ENCODE measurements around the gene DNAJA3. TPM values are rescaled to one million over a fixed set of nuclear protein-coding genes. Genes with fewer than 3 reads are reported as not detected.

DNAJA3 gene
- total RNA-seq, 1 experiment from 2014 or later: 93.3 TPM

GRCh38 chr16:4435337-4436067 lies 9.8 kb downstream of the DNAJA3 start (continued):
- TF ChIP-seq CTCF (IDR thresholded peaks at IDR 0.05 in 2 of 3, conservative IDR thresholded peaks at IDR 0.05 in 1 of 3; ENCODE audit: borderline replicate concordance in 1 of 3, insufficient read depth in 1 of 3, low read depth in 2 of 3, low read length in 2 of 3): no peak
- no peak for TF ChIP-seq POLR2AphosphoS5 (IDR thresholded peaks at IDR 0.05; ENCODE audit: low read depth, low read length)
- TF ChIP-seq YY1 (IDR thresholded peaks at IDR 0.05; ENCODE audit: extremely low read depth, insufficient replicate concordance, low read depth, low read length): no peak
- no peak for TF ChIP-seq EZH2phosphoT487 (IDR thresholded peaks at IDR 0.05; ENCODE audit: borderline replicate concordance)
- no peak for TF ChIP-seq EZH2 (IDR thresholded peaks at IDR 0.05)
- TF ChIP-seq POLR2A (IDR thresholded peaks at IDR 0.05; ENCODE audit: borderline replicate concordance, extremely low read depth, insufficient read depth, insufficient read length): no peak
- no peak for TF ChIP-seq TCF7L2 (IDR thresholded peaks at IDR 0.05; ENCODE audit: borderline replicate concordance, extremely low read depth, insufficient read depth, insufficient read length)
- TF ChIP-seq SIN3A (IDR thresholded peaks at IDR 0.05; ENCODE audit: low read depth): no peak
- no peak for TF ChIP-seq FOSL1 (IDR thresholded peaks at IDR 0.05; ENCODE audit: low read depth)
- no peak for TF ChIP-seq ELF1 (IDR thresholded peaks at IDR 0.05; ENCODE audit: borderline replicate concordance, low read depth)

- BruUV-seq (replicated peaks): no TSS peak
Measured at GRCh38 chr16:4437366-4437765, 11.7 kb downstream of the DNAJA3 start.

More at GRCh38 chr16:4437366-4437765, 11.7 kb downstream of the DNAJA3 start:
- Histone ChIP-seq H3K27ac (ENCODE audit: low read depth, low read length) (no peak overlapping the region), H3K79me2 (ENCODE audit: insufficient read depth, low read length) (peaks cover 40% of the 10 kb centered on the region), H3K4me3 (replicated peaks in 1 of 2; ENCODE audit: low read depth in 1 of 2, low read length in 2 of 2) (no peak overlapping the region), H3K9ac (ENCODE audit: low read length) (no peak overlapping the region), H3K4me2 (ENCODE audit: low read length) (no peak overlapping the region), H3K27me3 (ENCODE audit: insufficient read depth, low read length) (no peaks in the 10 kb centered on the region), H3K36me3 (ENCODE audit: control insufficient read depth in 1 of 2, insufficient read depth in 2 of 2, low read length in 2 of 2) (peaks cover 38 to 60% of the 10 kb centered on the region in 2 experiments), H3K9me2 (ENCODE audit: insufficient read depth) (no peaks in the 10 kb centered on the region), H3K9me3 (ENCODE audit: control insufficient read depth in 1 of 2, insufficient read depth in 1 of 2, low read depth in 1 of 2, low read length in 2 of 2) (no peaks in the 10 kb centered on the region), H4K20me1 (ENCODE audit: insufficient read depth) (no peaks in the 10 kb centered on the region), H2AFZ (ENCODE audit: low read depth, low read length, poor library complexity, severe bottlenecking) (no peak overlapping the region), H3K4me1 (ENCODE audit: control insufficient read depth in 1 of 2, insufficient read depth in 2 of 2, low read length in 2 of 2) (no peaks in the 10 kb centered on the region)
- ChIA-PET RAD21 (ENCODE audit: low non-redundant PET in 1 of 2, low total read pairs in 2 of 2, uncharacterized antibody in 2 of 2, unreplicated experiment in 2 of 2) (no interaction called here), CTCF (no interaction called here), POLR2A (interaction anchor here (0.9 kb wide), 1 partner anchor 21 kb away, joined by 3 read pairs; no protein-coding TSS in a partner anchor)
- no peak for ATAC-seq
- intact Hi-C loops (cut with micrococcal nuclease): no loop called here
- TF ChIP-seq SIN3A (IDR thresholded peaks at IDR 0.05; ENCODE audit: low read depth): no peak
- TF ChIP-seq ELF1 (IDR thresholded peaks at IDR 0.05; ENCODE audit: borderline replicate concordance, low read depth): no peak
- TF ChIP-seq EZH2phosphoT487 (IDR thresholded peaks at IDR 0.05; ENCODE audit: borderline replicate concordance): no peak
- no peak for TF ChIP-seq POLR2AphosphoS5 (IDR thresholded peaks at IDR 0.05; ENCODE audit: low read depth, low read length)
- TF ChIP-seq ZFX (IDR thresholded peaks at IDR 0.05): no peak
- no peak for TF ChIP-seq FOSL1 (IDR thresholded peaks at IDR 0.05; ENCODE audit: low read depth)
- no peak for TF ChIP-seq ZNF274 (IDR thresholded peaks at IDR 0.05; ENCODE audit: low read depth, low read length)
- TF ChIP-seq SP1 (IDR thresholded peaks at IDR 0.05; ENCODE audit: low read depth): no peak
- no peak for TF ChIP-seq TCF7L2 (IDR thresholded peaks at IDR 0.05; ENCODE audit: borderline replicate concordance, extremely low read depth, insufficient read depth, insufficient read length)
- DNase-seq (ENCODE audit: low read depth, low spot score): no peak
